ENCODE measurements around the gene HBE1. TPM values are rescaled to one million over a fixed set of nuclear protein-coding genes. Genes with fewer than 3 reads are reported as not detected.

HBE1 gene
- total RNA-seq, 1 experiment from 2014 or later: 32.7 TPM

- DNase-seq (ENCODE audit: low spot score): peak; percentile 16
Measured at GRCh38 chr11:5234381-5234834, 35.3 kb downstream of the HBE1 start, which contains the start of gene HBD. TSS of gene HBD (minus strand) at chr11:5234483. CDS start at chr11:5234433, 50 bp downstream.

DNA sequence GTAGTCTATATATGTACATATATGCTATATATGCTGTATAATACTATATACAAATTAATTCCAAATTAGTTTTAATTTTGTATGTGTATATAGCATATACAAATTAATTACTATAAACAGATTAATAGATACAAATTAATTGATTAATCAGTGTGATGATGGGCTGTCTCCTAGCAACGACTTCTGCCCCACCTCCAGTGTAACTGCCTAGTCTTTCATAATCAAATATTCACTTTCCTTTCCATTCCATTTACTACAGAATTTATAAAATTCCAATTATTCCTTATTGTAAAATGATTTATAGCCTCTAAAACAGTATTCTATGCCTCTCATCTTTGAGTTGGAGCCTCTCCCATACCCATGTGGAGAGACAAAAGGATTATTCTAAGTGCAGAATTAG lies 36.4 kb downstream of the HBE1 start:
- no peak for DNase-seq (ENCODE audit: low spot score)

GRCh38 chr11:5232821-5233220 lies 36.9 kb downstream of the HBE1 start:
- DNase-seq (ENCODE audit: low spot score): no peak

DNA sequence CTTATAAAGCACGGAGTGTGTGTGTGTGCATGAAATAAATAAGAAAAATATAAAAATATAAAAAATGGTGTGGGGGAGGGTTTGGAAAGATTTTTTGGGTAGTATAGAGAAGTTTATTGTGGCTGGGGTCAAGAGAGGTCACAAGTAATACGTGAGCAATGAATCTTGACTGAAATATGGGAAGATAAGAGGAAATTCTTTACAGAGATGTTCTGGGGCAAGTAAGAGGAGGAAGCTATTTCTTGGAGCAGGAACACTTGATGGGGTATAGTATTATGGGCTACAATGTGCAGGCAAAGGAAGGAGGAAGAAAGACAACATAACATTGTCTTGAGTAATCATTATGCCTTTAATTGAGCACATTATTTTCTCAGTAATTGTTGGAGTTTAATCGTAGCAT lies 37.6 kb downstream of the HBE1 start:
- no peak for DNase-seq (ENCODE audit: low spot score)

- no peak for DNase-seq (ENCODE audit: low spot score)
Measured at GRCh38 chr11:5231111-5231510, 38.6 kb downstream of the HBE1 start.

DNA sequence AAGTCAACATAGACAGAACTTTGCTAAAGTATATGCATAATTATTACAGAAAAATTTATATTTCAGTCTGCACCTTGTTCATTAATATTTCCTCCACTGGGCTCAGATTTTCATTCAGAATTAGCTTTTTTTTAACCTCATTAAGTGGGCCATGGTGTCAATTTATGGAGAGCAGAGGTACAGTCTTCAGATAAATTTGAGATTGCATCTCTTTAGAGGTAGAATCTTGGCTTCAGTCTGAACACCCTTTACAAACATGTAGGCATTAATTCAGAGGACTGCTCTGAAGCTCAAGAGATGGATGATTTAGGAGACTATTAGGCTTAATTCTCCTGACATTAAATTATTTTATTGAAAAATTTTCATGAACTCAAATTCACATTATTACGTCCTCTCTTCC lies 39.5 kb downstream of the HBE1 start:
- no peak for DNase-seq (ENCODE audit: low spot score)

GRCh38 chr11:5229796-5230195 lies 39.9 kb downstream of the HBE1 start:
- DNase-seq (ENCODE audit: low spot score): no peak

GRCh38 chr11:5229356-5229755 lies 40.4 kb downstream of the HBE1 start:
- DNase-seq (ENCODE audit: low spot score): no peak

GRCh38 chr11:5228124-5228523 lies 41.6 kb downstream of the HBE1 start:
- DNase-seq (ENCODE audit: low spot score): no peak

DNA sequence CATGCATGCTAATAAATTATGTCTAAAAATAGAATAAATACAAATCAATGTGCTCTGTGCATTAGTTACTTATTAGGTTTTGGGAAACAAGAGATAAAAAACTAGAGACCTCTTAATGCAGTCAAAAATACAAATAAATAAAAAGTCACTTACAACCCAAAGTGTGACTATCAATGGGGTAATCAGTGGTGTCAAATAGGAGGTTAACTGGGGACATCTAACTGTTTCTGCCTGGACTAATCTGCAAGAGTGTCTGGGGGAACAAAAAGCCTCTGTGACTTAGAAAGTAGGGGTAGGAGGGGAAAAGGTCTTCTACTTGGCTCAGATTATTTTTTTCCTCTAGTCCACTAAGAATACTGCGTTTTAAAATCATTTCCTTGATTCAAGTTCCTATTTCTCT lies 42.1 kb downstream of the HBE1 start:
- DNase-seq (ENCODE audit: low spot score): no peak

DNA sequence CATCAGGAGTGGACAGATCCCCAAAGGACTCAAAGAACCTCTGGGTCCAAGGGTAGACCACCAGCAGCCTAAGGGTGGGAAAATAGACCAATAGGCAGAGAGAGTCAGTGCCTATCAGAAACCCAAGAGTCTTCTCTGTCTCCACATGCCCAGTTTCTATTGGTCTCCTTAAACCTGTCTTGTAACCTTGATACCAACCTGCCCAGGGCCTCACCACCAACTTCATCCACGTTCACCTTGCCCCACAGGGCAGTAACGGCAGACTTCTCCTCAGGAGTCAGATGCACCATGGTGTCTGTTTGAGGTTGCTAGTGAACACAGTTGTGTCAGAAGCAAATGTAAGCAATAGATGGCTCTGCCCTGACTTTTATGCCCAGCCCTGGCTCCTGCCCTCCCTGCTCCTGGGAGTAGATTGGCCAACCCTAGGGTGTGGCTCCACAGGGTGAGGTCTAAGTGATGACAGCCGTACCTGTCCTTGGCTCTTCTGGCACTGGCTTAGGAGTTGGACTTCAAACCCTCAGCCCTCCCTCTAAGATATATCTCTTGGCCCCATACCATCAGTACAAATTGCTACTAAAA lies 42.9 kb downstream of the HBE1 start, which contains the start of gene HBB:
Gene HBB, minus strand, starts transcription at position 340 of the 579 bp plus-strand sequence. Its CDS starts 50 bp downstream, at position 290.
- no peak for DNase-seq (ENCODE audit: low spot score)

GRCh38 chr11:5225480-5225871 lies 44.3 kb downstream of the HBE1 start:
- DNase-seq (ENCODE audit: low spot score): no peak

DNA sequence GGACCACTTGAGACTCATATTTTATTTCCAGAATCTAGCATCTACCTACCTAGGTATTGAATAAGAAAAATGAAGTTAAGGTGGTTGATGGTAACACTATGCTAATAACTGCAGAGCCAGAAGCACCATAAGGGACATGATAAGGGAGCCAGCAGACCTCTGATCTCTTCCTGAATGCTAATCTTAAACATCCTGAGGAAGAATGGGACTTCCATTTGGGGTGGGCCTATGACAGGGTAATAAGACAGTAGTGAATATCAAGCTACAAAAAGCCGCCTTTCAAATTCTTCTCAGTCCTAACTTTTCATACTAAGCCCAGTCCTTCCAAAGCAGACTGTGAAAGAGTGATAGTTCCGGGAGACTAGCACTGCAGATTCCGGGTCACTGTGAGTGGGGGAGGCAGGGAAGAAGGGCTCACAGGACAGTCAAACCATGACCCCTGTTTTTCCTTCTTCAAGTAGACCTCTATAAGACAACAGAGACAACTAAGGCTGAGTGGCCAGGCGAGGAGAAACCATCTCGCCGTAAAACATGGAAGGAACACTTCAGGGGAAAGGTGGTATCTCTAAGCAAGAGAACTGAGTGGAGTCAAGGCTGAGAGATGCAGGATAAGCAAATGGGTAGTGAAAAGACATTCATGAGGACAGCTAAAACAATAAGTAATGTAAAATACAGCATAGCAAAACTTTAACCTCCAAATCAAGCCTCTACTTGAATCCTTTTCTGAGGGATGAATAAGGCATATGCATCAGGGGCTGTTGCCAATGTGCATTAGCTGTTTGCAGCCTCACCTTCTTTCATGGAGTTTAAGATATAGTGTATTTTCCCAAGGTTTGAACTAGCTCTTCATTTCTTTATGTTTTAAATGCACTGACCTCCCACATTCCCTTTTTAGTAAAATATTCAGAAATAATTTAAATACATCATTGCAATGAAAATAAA lies 44.9 kb downstream of the HBE1 start:
- no peak for DNase-seq (ENCODE audit: low spot score)

DNA sequence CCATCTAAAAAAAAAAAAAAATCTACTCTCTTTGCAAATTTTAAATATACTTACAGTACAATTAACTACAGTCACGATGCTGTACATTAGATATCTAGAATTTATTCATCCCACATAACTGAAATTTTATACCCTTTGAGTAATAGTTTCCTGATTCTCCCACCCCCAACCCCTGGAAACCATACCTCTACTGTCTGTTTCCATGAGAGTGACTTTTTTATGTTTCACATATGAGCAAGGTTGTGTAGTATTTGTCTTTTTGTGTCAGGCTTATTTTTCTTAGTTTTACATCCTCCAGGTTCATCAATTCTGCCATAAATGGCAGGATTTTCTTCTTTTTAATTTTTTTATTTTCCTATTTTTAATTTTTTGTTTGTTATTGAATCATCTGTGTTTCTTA lies 46.1 kb downstream of the HBE1 start:
- DNase-seq (ENCODE audit: low spot score): no peak

GRCh38 chr11:5223146-5223545 lies 46.6 kb downstream of the HBE1 start:
- no peak for DNase-seq (ENCODE audit: low spot score)

Other genes starting within 250 kb of the HBE1 start
- not detected in 2 replicates for gene OR52J3, start 223.4 kb downstream of the HBE1 start, total RNA-seq (2014; rRNA removed; shearing (Covaris generic))
- 0.23 and 1.8 TPM in 2 replicates for gene OR52E2, start 210.3 kb downstream of the HBE1 start, total RNA-seq (2014; rRNA removed; shearing (Covaris generic))
- not detected in 2 replicates for gene OR52E1, start 200.4 kb downstream of the HBE1 start, total RNA-seq (2014; rRNA removed; shearing (Covaris generic))
- gene OR52A5, start 131.6 kb downstream of the HBE1 start, total RNA-seq (2014; rRNA removed; shearing (Covaris generic)): not detected in 2 replicates
- not detected in 2 replicates for gene OR52A1, start 115.2 kb downstream of the HBE1 start, total RNA-seq (2014; rRNA removed; shearing (Covaris generic))
- not detected in 2 replicates for gene OR51V1, start 69.3 kb downstream of the HBE1 start, total RNA-seq (2014; rRNA removed; shearing (Covaris generic))
- gene HBB, start 42.9 kb downstream of the HBE1 start, total RNA-seq (2014; rRNA removed; shearing (Covaris generic)): not detected in 2 replicates
- not detected in 2 replicates for gene HBD, start 35.5 kb downstream of the HBE1 start, total RNA-seq (2014; rRNA removed; shearing (Covaris generic))
- gene HBG1, start 20.1 kb downstream of the HBE1 start, total RNA-seq (2014; rRNA removed; shearing (Covaris generic)): 2.1 TPM in 1 of 2 replicates, not detected in the other
- gene HBG2, start 15.2 kb downstream of the HBE1 start, total RNA-seq (2014; rRNA removed; shearing (Covaris generic)): 0.23 and 2.6 TPM in 2 replicates
- 1.1 and 6.9 TPM in 2 replicates for gene OR51B4, start 32.0 kb upstream of the HBE1 start, total RNA-seq (2014; rRNA removed; shearing (Covaris generic))
- gene OR51B2, start 54.4 kb upstream of the HBE1 start, total RNA-seq (2014; rRNA removed; shearing (Covaris generic)): not detected in 2 replicates
- gene OR51B5, start 73.6 kb upstream of the HBE1 start, total RNA-seq (2014; rRNA removed; shearing (Covaris generic)): 28.2 and 31.4 TPM in 2 replicates
- gene OR51B6, start 81.6 kb upstream of the HBE1 start, total RNA-seq (2014; rRNA removed; shearing (Covaris generic)): not detected in 2 replicates
- not detected in 2 replicates for gene OR51M1, start 113.9 kb upstream of the HBE1 start, total RNA-seq (2014; rRNA removed; shearing (Covaris generic))
- gene OR51Q1, start 152.2 kb upstream of the HBE1 start, total RNA-seq (2014; rRNA removed; shearing (Covaris generic)): not detected in 2 replicates
- gene OR51I1, start 171.6 kb upstream of the HBE1 start, total RNA-seq (2014; rRNA removed; shearing (Covaris generic)): 0.45 TPM in 1 of 2 replicates, not detected in the other
- not detected in 2 replicates for gene OR51I2, start 179.4 kb upstream of the HBE1 start, total RNA-seq (2014; rRNA removed; shearing (Covaris generic))
- gene OR52D1, start 218.7 kb upstream of the HBE1 start, total RNA-seq (2014; rRNA removed; shearing (Covaris generic)): not detected in 2 replicates
- not detected in 2 replicates for gene UBQLN3, start 240.0 kb upstream of the HBE1 start, total RNA-seq (2014; rRNA removed; shearing (Covaris generic))
- not detected in 2 replicates for gene UBQLNL, start 246.8 kb upstream of the HBE1 start, total RNA-seq (2014; rRNA removed; shearing (Covaris generic))

Measured in H4 (cell line).